ENCODE data around the gene COG5. TPM values are rescaled to one million over a fixed set of nuclear protein-coding genes. Genes with fewer than 3 reads are reported as not detected.
A peak's percentile ranks its signal among the peaks of the same experiment; 100 is the strongest.
"Not testable (repeated sequence)": the region's sequence is repeated elsewhere in the genome, so short reads cannot be mapped to it uniquely, and the experiment has no call there.

COG5 gene
- total RNA-seq, 1 donor from 2014 or later = 69.9 TPM

GRCh38 chr7:107277331-107277730 is 286.4 kb downstream of the COG5 start:
- DNase-seq (ENCODE audit: low read depth) = peak; percentile 80

- DNase-seq (ENCODE audit: low read depth) = no peak
These were observed 287.4 kb downstream of the COG5 start for GRCh38 chr7:107276220-107276827.

GRCh38 chr7:107274506-107274905 is 289.2 kb downstream of the COG5 start:
- DNase-seq (ENCODE audit: low read depth) = no peak

- no peak for DNase-seq (ENCODE audit: low read depth)
These were observed 293.9 kb downstream of the COG5 start for GRCh38 chr7:107269790-107270189.

GRCh38 chr7:107268594-107268993 is 295.1 kb downstream of the COG5 start:
- DNase-seq (ENCODE audit: low read depth) = no peak

- no peak for DNase-seq (ENCODE audit: low read depth)
These were observed 296.6 kb downstream of the COG5 start for GRCh38 chr7:107267138-107267537.

- no peak for DNase-seq (ENCODE audit: low read depth)
These were observed 299.0 kb downstream of the COG5 start for GRCh38 chr7:107264723-107265122.

- DNase-seq (ENCODE audit: low read depth) = no peak
These were observed 300.9 kb downstream of the COG5 start for GRCh38 chr7:107262857-107263256.

- no peak for DNase-seq (ENCODE audit: low read depth)
These were observed 305.0 kb downstream of the COG5 start for GRCh38 chr7:107258737-107259136.

- DNase-seq (ENCODE audit: low read depth) = no peak
These were observed 308.1 kb downstream of the COG5 start for GRCh38 chr7:107255602-107256001.

GRCh38 chr7:107254398-107254985 is 309.2 kb downstream of the COG5 start:
- no peak for DNase-seq (ENCODE audit: low read depth)

- no peak for DNase-seq (ENCODE audit: low read depth)
These were observed 310.1 kb downstream of the COG5 start for GRCh38 chr7:107253599-107253998.

GRCh38 chr7:107251963-107252362 is 311.8 kb downstream of the COG5 start:
- no peak for DNase-seq (ENCODE audit: low read depth)

- no peak for DNase-seq (ENCODE audit: low read depth)
These were observed 315.0 kb downstream of the COG5 start for GRCh38 chr7:107248551-107249316.

- DNase-seq (ENCODE audit: low read depth) = not testable (repeated sequence)
These were observed 316.9 kb downstream of the COG5 start for GRCh38 chr7:107246836-107247235.

GRCh38 chr7:107244613-107245012 is 319.1 kb downstream of the COG5 start:
- DNase-seq (ENCODE audit: low read depth) = no peak

GRCh38 chr7:107242267-107242666 is 321.5 kb downstream of the COG5 start:
- no peak for DNase-seq (ENCODE audit: low read depth)

- DNase-seq (ENCODE audit: low read depth) = no peak
These were observed 326.3 kb downstream of the COG5 start for GRCh38 chr7:107237451-107237850.

GRCh38 chr7:107236862-107237261 is 326.9 kb downstream of the COG5 start:
- DNase-seq (ENCODE audit: low read depth) = peak; percentile 52

GRCh38 chr7:107234436-107234835 is 329.3 kb downstream of the COG5 start:
- no peak for DNase-seq (ENCODE audit: low read depth)

GRCh38 chr7:107233981-107234380 is 329.7 kb downstream of the COG5 start:
- DNase-seq (ENCODE audit: low read depth) = no peak

- DNase-seq (ENCODE audit: low read depth) = peak; percentile 60
These were observed 330.5 kb downstream of the COG5 start for GRCh38 chr7:107233174-107233573.

Data from myocyte (in vitro differentiated cells).